ENCODE results near the gene FOS. TPM values are rescaled to one million over a fixed set of nuclear protein-coding genes. Genes with fewer than 3 reads are reported as not detected.

Gene FOS
- total RNA-seq (2022; extraction: Qiagen RNA extraction) = 8.7 to 13.1 TPM (median 11.4 TPM) in 5 replicates

DNA sequence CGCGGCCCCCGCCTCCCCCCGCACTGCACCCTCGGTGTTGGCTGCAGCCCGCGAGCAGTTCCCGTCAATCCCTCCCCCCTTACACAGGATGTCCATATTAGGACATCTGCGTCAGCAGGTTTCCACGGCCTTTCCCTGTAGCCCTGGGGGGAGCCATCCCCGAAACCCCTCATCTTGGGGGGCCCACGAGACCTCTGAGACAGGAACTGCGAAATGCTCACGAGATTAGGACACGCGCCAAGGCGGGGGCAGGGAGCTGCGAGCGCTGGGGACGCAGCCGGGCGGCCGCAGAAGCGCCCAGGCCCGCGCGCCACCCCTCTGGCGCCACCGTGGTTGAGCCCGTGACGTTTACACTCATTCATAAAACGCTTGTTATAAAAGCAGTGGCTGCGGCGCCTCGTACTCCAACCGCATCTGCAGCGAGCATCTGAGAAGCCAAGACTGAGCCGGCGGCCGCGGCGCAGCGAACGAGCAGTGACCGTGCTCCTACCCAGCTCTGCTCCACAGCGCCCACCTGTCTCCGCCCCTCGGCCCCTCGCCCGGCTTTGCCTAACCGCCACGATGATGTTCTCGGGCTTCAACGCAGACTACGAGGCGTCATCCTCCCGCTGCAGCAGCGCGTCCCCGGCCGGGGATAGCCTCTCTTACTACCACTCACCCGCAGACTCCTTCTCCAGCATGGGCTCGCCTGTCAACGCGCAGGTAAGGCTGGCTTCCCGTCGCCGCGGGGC, at the start of gene FOS:
FOS (plus strand) TSS at position 407 of the 731 bp plus-strand sequence; CDS start at position 562, 155 bp downstream.

Other genes with a start within 250 kb of the FOS start
- 16.7 to 20.4 TPM (median 18.4 TPM) in 5 replicates for gene MLH3, start 227.4 kb upstream of the FOS start, total RNA-seq (2022; extraction: Qiagen RNA extraction)
- 22.4 to 29.2 TPM (median 22.9 TPM) in 5 replicates for gene ACYP1, start 214.8 kb upstream of the FOS start, total RNA-seq (2022; extraction: Qiagen RNA extraction)
- gene ZC2HC1C, start 209.2 kb upstream of the FOS start, total RNA-seq (2022; extraction: Qiagen RNA extraction) = 3.7 to 5.0 TPM (median 4.2 TPM) in 5 replicates
- 26.7 to 35.4 TPM (median 34.2 TPM) in 5 replicates for gene NEK9, start 151.8 kb upstream of the FOS start, total RNA-seq (2022; extraction: Qiagen RNA extraction)
- gene TMED10, start 102.2 kb upstream of the FOS start, total RNA-seq (2022; extraction: Qiagen RNA extraction) = 248 to 292 TPM (median 273 TPM) in 5 replicates
- 29.9 to 40.7 TPM (median 33.8 TPM) in 5 replicates for gene JDP2, start 149.2 kb downstream of the FOS start, total RNA-seq (2022; extraction: Qiagen RNA extraction)
- 0.15 TPM in 1 of 5 replicates, not detected in the others for gene BATF, start 243.6 kb downstream of the FOS start, total RNA-seq (2022; extraction: Qiagen RNA extraction)

Data from A549 treated with Mapracorat at 1 μM for 4 hours (cell line).